ENCODE data around the gene PRR20G.

PRR20G gene

GRCh38 chr3:127238602-127239001 is 49.2 kb downstream of the PRR20G start:
- H3K4me3 ChIP-seq (ENCODE audit: low read length): no peak overlapping the region
- TF ChIP-seq CTCF (IDR thresholded peaks at IDR 0.05; ENCODE audit: insufficient read depth, low read depth, low read length, missing control alignments): no peak
- DNase-seq (ENCODE audit: low read depth): no peak

- TF ChIP-seq CTCF (IDR thresholded peaks at IDR 0.05; ENCODE audit: insufficient read depth, low read depth, low read length, missing control alignments): no peak
- H3K4me3 ChIP-seq (ENCODE audit: low read length): no peak overlapping the region
- DNase-seq (ENCODE audit: low read depth): no peak
Observed at GRCh38 chr3:127237835-127238234, 50.0 kb downstream of the PRR20G start.

GRCh38 chr3:127235706-127236105 is 52.1 kb downstream of the PRR20G start:
- no peak for DNase-seq (ENCODE audit: low read depth)
- no peak for TF ChIP-seq CTCF (IDR thresholded peaks at IDR 0.05; ENCODE audit: insufficient read depth, low read depth, low read length, missing control alignments)
- H3K4me3 ChIP-seq (ENCODE audit: low read length): no peak overlapping the region

- H3K4me3 ChIP-seq (ENCODE audit: low read length): no peak overlapping the region
- peak; percentile 37 for DNase-seq (ENCODE audit: low read depth)
- no peak for TF ChIP-seq CTCF (IDR thresholded peaks at IDR 0.05; ENCODE audit: insufficient read depth, low read depth, low read length, missing control alignments)
Observed at GRCh38 chr3:127234778-127235177, 53.1 kb downstream of the PRR20G start.

Data from epithelial cell of esophagus (primary cell).